NCI-H1930 (cell line): Measurements from ENCODE around the gene LYPLA2.

Source experiments
- DNase-seq, 2 experiments: peaks; one replicate each; lab custom pipeline; 2025; lab: John Stamatoyannopoulos, UW

LYPLA2 gene

GRCh38 chr1:23790696-23791515 lies at the start of gene LYPLA2:
LYPLA2 (plus strand) TSS chr1:23791145; CDS start chr1:23792683, 1,538 bp downstream.
- DNase-seq: peak; percentile 71 to 80

GRCh38 chr1:23741609-23742008 lies 49.3 kb upstream of the LYPLA2 start:
- DNase-seq: no peak

GRCh38 chr1:23742670-23743286 lies 48.2 kb upstream of the LYPLA2 start:
- DNase-seq: no peak

- peak; percentile 54 to 79 for DNase-seq
Observed at GRCh38 chr1:23743287-23744152, 47.4 kb upstream of the LYPLA2 start, which contains the start of gene ELOA. ELOA (plus strand) TSS chr1:23743471; CDS start chr1:23743504, 33 bp downstream.

GRCh38 chr1:23745515-23745914 lies 45.4 kb upstream of the LYPLA2 start:
- DNase-seq: no peak

GRCh38 chr1:23748016-23748415 lies 42.9 kb upstream of the LYPLA2 start:
- no peak for DNase-seq

- DNase-seq: peak; percentile 16 to 32
Observed at GRCh38 chr1:23751050-23751814, 39.7 kb upstream of the LYPLA2 start.

- no peak for DNase-seq
Observed at GRCh38 chr1:23751815-23752200, 39.1 kb upstream of the LYPLA2 start.

- DNase-seq: no peak
Observed at GRCh38 chr1:23752909-23753308, 38.0 kb upstream of the LYPLA2 start.

- no peak for DNase-seq
Observed at GRCh38 chr1:23756676-23757075, 34.3 kb upstream of the LYPLA2 start.

GRCh38 chr1:23757812-23758211 lies 33.1 kb upstream of the LYPLA2 start:
- no peak for DNase-seq

GRCh38 chr1:23759277-23759676 lies 31.7 kb upstream of the LYPLA2 start:
- DNase-seq: no peak

- DNase-seq: no peak
Observed at GRCh38 chr1:23763041-23763577, 27.8 kb upstream of the LYPLA2 start.

- DNase-seq: no peak
Observed at GRCh38 chr1:23768733-23769132, 22.2 kb upstream of the LYPLA2 start.

- peak; percentile 33 to 65 for DNase-seq
Observed at GRCh38 chr1:23772049-23772853, 18.7 kb upstream of the LYPLA2 start.

- no peak for DNase-seq
Observed at GRCh38 chr1:23772854-23773242, 18.1 kb upstream of the LYPLA2 start.

- DNase-seq: no peak
Observed at GRCh38 chr1:23774174-23774880, 16.6 kb upstream of the LYPLA2 start.

GRCh38 chr1:23776217-23776616 lies 14.7 kb upstream of the LYPLA2 start:
- no peak for DNase-seq

- DNase-seq: peak; percentile 77 to 87
Observed at GRCh38 chr1:23777979-23778814, 12.7 kb upstream of the LYPLA2 start, which contains the start of gene PITHD1. PITHD1 (plus strand) TSS chr1:23778418; CDS start chr1:23778516, 98 bp downstream.
